ENCODE measurements around the gene RDH13.
A peak's percentile ranks its signal among the peaks of the same experiment; 100 is the strongest.

Gene RDH13

DNA sequence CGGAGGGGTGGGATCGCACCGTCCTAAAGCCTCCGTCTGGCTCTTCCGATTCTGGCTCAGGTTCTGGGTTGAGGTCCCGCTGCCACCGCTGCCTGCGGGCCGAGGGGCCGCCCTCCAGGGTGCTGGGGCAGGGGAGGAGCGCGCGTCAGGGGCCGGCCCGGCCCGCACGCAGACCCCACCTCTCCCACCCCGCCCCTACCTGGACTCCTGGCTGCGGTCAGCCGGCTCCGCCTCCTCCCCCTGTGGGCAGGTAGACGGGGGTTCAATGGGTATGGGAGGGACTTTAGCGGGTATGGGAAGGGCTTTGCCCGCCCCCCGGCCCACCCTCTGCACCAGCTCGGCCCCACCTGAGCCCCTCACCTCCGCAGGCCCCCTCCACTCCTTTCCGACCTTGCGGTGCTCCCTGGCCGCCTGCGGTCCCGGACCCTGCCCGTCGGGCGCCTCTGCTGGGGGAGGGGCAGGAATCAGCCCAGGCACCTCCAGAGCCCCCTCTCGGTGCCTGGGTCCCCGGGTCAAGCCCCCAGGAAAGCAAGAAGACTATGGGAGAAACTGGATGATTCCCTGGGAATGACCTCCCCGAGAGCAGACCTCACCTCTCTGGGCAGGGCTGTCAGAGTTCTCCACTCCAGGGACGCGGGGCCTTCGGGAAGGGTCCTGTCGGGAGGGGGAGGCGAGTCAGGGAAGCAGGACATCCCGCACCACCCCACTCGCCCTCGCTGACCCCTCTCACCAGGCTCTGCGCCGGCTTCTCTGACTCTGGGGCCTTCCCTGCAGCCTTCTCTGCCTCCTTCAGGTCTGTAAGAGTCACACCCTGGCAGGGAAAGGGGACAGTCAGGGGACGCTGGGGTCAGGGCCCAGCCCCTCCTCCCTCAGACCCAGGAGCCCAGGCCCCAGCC is 29.7 kb upstream of the RDH13 start:
- no peak for TF ChIP-seq NFIC (IDR thresholded peaks at IDR 0.05)
- peak; percentile 61; the same call in 1 of the 2 replicates for TF ChIP-seq ZBTB7A (IDR thresholded peaks at IDR 0.05; ENCODE audit: low read depth)

- TF ChIP-seq CREB1 (IDR thresholded peaks at IDR 0.05; ENCODE audit: low read depth), result no peak
- TF ChIP-seq, protein P1, sequence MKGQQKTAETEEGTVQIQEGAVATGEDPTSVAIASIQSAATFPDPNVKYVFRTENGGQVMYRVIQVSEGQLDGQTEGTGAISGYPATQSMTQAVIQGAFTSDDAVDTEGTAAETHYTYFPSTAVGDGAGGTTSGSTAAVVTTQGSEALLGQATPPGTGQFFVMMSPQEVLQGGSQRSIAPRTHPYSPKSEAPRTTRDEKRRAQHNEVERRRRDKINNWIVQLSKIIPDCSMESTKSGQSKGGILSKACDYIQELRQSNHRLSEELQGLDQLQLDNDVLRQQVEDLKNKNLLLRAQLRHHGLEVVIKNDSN (IDR thresholded peaks at IDR 0.05), result no peak
Measured at GRCh38 chr19:55091955-55092354, 29.0 kb upstream of the RDH13 start.

DNA sequence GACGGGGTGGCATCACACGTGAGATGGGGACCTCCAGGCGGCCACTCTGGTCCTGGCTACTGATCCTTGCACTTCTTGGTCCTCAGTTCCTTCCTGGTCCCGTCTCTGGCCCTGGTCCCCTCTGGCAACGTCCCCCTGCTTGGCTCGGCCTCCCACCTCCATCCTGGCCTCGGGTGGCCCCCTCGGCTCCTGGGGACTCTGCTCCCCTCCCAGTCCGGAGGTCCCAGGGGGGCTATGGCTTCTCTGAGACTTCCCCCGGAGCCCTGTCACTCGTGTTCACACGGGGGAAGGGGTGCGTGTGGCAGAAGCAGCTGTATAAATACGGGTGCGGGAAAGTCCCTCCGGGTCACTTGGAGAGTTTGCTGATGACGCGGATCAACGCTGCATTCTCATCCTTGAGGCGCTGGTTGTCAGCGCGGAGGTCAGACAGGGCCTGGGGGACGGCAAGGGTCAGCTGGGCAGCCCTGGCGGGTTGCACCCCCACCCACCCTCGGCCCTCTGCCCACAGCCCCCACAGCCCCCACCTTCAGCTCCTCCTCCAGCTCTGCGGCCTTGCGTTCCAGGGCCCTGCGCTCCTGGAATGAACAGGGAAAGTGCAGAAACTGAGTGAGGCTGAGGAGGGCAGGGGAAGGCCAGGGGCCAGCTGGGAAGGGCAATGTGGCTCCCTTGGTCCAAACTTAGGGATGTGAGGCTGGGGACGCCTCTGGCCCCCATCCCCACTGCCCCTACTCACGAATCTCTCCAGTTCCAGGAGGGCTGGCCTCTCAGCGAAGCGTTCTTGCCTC is 28.4 kb upstream of the RDH13 start:
- no peak for TF ChIP-seq TAF1 (IDR thresholded peaks at IDR 0.05; ENCODE audit: low read depth)

DNA sequence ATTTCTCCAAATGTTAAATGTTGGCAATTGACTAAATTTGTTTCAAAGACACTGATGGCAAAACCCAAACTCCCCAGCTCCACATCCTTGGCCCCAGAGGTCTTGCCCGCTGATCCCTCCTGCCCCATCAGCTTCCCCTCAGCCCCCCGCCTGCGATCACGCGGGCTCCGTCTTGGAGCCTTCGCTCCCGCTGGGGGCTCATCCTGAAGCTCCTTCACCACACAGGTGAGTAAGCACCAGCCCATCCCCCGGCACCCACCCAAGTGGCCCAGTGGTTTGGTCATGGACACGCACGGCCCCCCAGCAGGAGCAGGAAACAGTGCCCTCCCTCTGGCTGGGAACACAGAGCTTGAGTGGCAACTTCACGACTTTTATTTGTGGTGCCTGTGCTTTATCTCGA is 27.6 kb upstream of the RDH13 start:
- no peak for TF ChIP-seq CEBPB (IDR thresholded peaks at IDR 0.05)
- TF ChIP-seq, protein P2, sequence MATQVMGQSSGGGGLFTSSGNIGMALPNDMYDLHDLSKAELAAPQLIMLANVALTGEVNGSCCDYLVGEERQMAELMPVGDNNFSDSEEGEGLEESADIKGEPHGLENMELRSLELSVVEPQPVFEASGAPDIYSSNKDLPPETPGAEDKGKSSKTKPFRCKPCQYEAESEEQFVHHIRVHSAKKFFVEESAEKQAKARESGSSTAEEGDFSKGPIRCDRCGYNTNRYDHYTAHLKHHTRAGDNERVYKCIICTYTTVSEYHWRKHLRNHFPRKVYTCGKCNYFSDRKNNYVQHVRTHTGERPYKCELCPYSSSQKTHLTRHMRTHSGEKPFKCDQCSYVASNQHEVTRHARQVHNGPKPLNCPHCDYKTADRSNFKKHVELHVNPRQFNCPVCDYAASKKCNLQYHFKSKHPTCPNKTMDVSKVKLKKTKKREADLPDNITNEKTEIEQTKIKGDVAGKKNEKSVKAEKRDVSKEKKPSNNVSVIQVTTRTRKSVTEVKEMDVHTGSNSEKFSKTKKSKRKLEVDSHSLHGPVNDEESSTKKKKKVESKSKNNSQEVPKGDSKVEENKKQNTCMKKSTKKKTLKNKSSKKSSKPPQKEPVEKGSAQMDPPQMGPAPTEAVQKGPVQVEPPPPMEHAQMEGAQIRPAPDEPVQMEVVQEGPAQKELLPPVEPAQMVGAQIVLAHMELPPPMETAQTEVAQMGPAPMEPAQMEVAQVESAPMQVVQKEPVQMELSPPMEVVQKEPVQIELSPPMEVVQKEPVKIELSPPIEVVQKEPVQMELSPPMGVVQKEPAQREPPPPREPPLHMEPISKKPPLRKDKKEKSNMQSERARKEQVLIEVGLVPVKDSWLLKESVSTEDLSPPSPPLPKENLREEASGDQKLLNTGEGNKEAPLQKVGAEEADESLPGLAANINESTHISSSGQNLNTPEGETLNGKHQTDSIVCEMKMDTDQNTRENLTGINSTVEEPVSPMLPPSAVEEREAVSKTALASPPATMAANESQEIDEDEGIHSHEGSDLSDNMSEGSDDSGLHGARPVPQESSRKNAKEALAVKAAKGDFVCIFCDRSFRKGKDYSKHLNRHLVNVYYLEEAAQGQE (IDR thresholded peaks at IDR 0.05; ENCODE audit: low read depth), result no peak
- TF ChIP-seq TCF12 (IDR thresholded peaks at IDR 0.05; ENCODE audit: low read depth), result no peak
- TF ChIP-seq NFIC (IDR thresholded peaks at IDR 0.05), result no peak
- TF ChIP-seq EGR1 (IDR thresholded peaks at IDR 0.05), result no peak
- TF ChIP-seq, protein P1 (IDR thresholded peaks at IDR 0.05), result no peak
- TF ChIP-seq EP300 (IDR thresholded peaks at IDR 0.05; ENCODE audit: borderline replicate concordance), result no peak
- TF ChIP-seq, protein P3, sequence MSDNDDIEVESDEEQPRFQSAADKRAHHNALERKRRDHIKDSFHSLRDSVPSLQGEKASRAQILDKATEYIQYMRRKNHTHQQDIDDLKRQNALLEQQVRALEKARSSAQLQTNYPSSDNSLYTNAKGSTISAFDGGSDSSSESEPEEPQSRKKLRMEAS (IDR thresholded peaks at IDR 0.05), result no peak
- TF ChIP-seq CREB1 (IDR thresholded peaks at IDR 0.05; ENCODE audit: low read depth), result no peak

GRCh38 chr19:55089342-55089944 is 26.5 kb upstream of the RDH13 start:
- TF ChIP-seq RAD21 (IDR thresholded peaks at IDR 0.05; ENCODE audit: low read depth), result no peak
- no peak for TF ChIP-seq ZBTB7A (IDR thresholded peaks at IDR 0.05; ENCODE audit: low read depth)
- no peak for TF ChIP-seq NFIC (IDR thresholded peaks at IDR 0.05)
- TF ChIP-seq, protein P3 (IDR thresholded peaks at IDR 0.05), result no peak
- no peak for TF ChIP-seq FOXM1 (IDR thresholded peaks at IDR 0.05; ENCODE audit: borderline replicate concordance, low read depth)
- no peak for TF ChIP-seq EGR1 (IDR thresholded peaks at IDR 0.05)
- TF ChIP-seq, protein P2 (IDR thresholded peaks at IDR 0.05; ENCODE audit: low read depth), result no peak
- no peak for TF ChIP-seq TCF12 (IDR thresholded peaks at IDR 0.05; ENCODE audit: low read depth)
- no peak for TF ChIP-seq TAF1 (IDR thresholded peaks at IDR 0.05; ENCODE audit: low read depth)
- no peak for TF ChIP-seq CEBPB (IDR thresholded peaks at IDR 0.05)
- no peak for TF ChIP-seq TEAD4 (IDR thresholded peaks at IDR 0.05)
- TF ChIP-seq CREB1 (IDR thresholded peaks at IDR 0.05; ENCODE audit: low read depth), result no peak
- no peak for TF ChIP-seq YY1 (IDR thresholded peaks at IDR 0.05; ENCODE audit: low read depth)
- TF ChIP-seq EP300 (IDR thresholded peaks at IDR 0.05; ENCODE audit: borderline replicate concordance), result no peak
- TF ChIP-seq, protein P1 (IDR thresholded peaks at IDR 0.05), result no peak
